Stimulated activated memory B cell treated with anti-CD40 and anti-IgM and Interleukin-4, amounts not matched to agents 10 μg/mL and 1 μg/mL and 100 μg/mL, for 72 hours (primary cell): ENCODE results near the gene KRT74.

Source experiments
- ATAC-seq: fragments of 150-1000 bp; cut with Tn5 transposase; 2 replicates; pipeline ENCODE4 v1.10.0; 2021
- H3K27ac Mint-ChIP-seq: one replicate; pipeline ENCODE4 v1.8.0; 2022; ENCODE audit warnings: mild to moderate bottlenecking, mixed read lengths
- H3K27me3 Mint-ChIP-seq: one replicate; pipeline ENCODE4 v1.8.0; 2022; ENCODE audit warnings: mixed read lengths
- H3K36me3 Mint-ChIP-seq: one replicate; pipeline ENCODE4 v1.8.0; 2022; ENCODE audit warnings: mixed read lengths
- H3K4me1 Mint-ChIP-seq: one replicate; pipeline ENCODE4 v1.8.0; 2022; ENCODE audit warnings: mixed read lengths
- H3K4me3 Mint-ChIP-seq: one replicate; pipeline ENCODE4 v1.8.0; 2022; ENCODE audit warnings: mild to moderate bottlenecking, moderate library complexity, mixed read lengths
- H3K9me3 Mint-ChIP-seq: one replicate; pipeline ENCODE4 v1.8.0; 2022; ENCODE audit warnings: mixed read lengths

Gene KRT74

DNA sequence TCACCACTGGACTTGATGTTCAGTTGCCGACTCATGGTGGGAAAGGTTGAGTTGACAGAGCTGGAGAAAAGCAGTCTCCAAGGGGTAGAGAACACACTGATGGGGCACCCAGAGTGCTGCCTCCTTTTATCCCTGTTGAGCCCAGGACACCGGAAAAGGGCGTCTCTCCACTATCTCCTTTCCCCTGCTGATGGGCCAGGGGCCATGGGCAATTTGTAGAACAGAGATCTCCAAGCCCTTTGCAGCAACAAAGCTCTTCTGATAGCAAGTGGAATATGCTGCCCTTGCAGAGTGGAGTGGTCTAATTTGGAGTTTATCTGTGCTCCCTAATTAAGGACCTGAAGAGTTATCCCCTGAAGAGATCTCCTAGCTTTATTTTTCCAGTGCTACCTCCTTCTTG lies at the start of gene KRT74:
Gene KRT74 (minus strand): TSS at position 101 of the 400 bp plus-strand sequence. CDS start 66 bp downstream, at position 35.
- Mint-ChIP-seq H3K9me3 (no peaks in the 10 kb centered on the region), H3K27me3 (peaks cover 31% of the 10 kb centered on the region), H3K27ac (no peak within 1 kb of the TSS), H3K4me3 (no peak within 1 kb of the TSS), H3K4me1 (no peaks in the 10 kb centered on the region), H3K36me3 (no peaks in the 10 kb centered on the region)
- ATAC-seq = no peak

DNA sequence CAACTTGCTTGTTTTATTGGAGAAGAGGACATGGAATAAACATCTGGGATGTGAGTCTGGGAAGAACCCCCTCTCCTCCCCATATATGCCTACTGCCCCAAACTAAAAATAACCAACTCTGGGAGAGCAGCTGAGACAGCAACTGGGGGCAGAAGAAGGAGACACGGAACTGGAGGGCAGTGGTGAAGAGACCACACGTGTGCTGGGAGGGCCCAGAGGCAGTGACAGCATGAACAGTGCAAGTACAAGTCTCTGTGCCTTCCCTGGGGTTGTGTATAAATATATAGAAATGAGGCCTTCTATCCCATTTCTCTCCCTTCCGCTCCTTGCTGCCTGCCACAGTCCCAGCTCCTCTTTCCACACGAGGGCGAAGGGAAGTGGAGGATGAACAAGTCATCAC lies 48.7 kb upstream of the KRT74 start:
- H3K27ac Mint-ChIP-seq = no peak overlapping the region
- no peaks in the 10 kb centered on the region for H3K36me3 Mint-ChIP-seq
- H3K9me3 Mint-ChIP-seq = no peaks in the 10 kb centered on the region
- H3K27me3 Mint-ChIP-seq = peaks cover 41% of the 10 kb centered on the region
- no peaks in the 10 kb centered on the region for H3K4me1 Mint-ChIP-seq
- H3K4me3 Mint-ChIP-seq = no peak overlapping the region
- no peak for ATAC-seq

DNA sequence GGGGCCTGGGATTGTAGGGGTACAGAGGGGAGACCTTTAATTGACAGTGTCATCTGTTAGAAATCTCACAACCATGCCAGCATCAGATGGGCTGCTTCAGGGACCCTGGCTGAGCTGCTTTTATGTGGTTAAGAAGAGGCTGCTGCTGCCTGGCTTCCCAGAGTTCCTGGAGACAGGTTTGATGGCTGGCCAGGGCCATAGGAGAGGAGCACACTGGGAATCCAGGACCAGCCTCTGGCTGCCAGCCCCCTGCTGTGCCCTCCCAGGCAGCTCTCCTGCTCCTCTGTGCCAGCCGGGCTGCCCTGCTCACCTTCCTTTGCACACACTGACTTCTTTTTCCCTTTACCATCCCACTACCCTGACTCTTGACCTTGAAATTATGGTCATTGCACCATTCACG lies 45.2 kb upstream of the KRT74 start:
- Mint-ChIP-seq H3K4me3 (no peak overlapping the region), H3K4me1 (no peaks in the 10 kb centered on the region), H3K27ac (no peak overlapping the region), H3K36me3 (no peaks in the 10 kb centered on the region), H3K9me3 (no peaks in the 10 kb centered on the region), H3K27me3 (peaks cover 58% of the 10 kb centered on the region)
- no peak for ATAC-seq

DNA sequence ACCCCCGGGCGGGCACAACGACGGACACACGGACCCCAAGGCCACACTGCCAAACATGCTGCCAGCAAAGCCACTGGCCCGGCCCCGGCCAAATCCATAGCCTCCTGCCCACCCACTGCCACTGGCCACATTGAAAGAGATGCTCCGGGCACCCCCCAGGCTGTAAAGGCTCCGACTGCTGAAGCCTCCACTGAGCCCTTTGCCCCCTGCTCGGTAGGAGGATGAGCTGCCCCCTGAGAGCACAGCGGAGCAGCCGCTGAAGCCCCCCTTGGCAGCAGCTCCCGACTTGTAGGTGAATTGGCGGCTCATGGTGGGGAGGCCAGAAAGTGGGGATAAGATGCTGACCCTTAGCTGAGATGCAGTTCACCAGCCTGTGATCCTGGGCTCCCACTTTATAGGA lies 44.6 kb upstream of the KRT74 start, which contains the start of gene KRT73:
Gene KRT73 (minus strand): TSS at position 344 of the 400 bp plus-strand sequence. CDS start 35 bp downstream, at position 309.
- Mint-ChIP-seq H3K4me1 (no peaks in the 10 kb centered on the region), H3K27ac (no peak within 1 kb of the TSS), H3K9me3 (no peaks in the 10 kb centered on the region), H3K36me3 (no peaks in the 10 kb centered on the region), H3K27me3 (peaks cover 58% of the 10 kb centered on the region), H3K4me3 (no peak within 1 kb of the TSS)
- ATAC-seq = no peak

DNA sequence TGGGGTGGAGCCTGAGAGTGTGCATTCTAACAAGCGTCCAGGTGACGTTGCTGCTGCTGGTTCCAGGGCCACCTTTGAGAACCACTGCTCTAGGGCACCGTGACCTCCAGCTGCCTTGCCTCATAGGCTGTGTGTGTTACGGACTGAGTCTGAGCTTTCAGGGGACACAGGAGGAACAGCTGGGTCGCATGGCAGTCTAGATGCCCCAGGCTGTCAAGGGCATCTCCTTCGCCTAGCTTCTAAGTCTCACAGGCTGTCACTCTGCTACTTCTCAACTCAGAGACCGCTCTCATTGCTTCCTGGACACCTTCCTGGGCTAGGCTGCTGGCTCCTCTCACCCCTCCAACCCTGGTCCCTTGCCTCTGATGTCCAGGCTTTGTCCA lies 43.8 kb upstream of the KRT74 start:
- Mint-ChIP-seq H3K27ac (no peak overlapping the region), H3K9me3 (no peaks in the 10 kb centered on the region)

DNA sequence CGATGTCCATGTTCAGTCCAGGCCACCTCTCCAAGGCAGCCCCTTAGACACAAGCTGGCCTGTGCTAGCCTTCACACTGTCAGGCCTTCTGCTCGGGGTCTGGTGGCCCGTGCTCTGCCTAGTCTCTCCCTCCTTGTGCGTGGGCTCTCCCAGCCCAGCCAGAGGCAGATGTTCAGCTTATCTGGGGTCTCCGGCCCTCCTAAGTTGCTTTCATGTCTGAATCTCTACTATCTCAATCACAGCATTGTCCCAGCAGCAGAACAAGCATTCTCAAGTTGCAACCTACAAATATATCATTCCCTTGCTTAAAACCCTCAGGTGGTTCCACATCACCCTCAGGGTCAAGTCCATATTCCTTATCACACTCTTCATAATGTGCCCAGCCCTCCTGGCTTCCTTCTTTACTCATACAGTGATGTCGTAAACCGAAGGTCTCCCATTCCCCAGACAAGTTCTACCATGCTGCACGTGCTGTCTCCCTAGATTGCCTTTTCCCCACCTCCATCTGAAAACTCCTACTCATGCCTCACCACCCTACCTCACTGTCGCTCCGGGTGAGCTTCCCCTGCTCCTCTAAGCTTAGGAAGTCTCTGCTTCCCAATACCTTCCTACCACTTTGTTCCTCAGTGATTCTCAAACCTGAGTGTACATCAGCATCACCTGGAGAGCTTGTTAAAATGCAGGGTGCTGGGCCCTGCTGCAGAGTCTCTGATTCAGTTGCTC lies 43.2 kb upstream of the KRT74 start:
- no peak for ATAC-seq
- Mint-ChIP-seq H3K27ac (no peak overlapping the region), H3K36me3 (no peaks in the 10 kb centered on the region), H3K4me3 (no peak overlapping the region), H3K27me3 (peaks cover 54% of the 10 kb centered on the region), H3K9me3 (no peaks in the 10 kb centered on the region), H3K4me1 (no peaks in the 10 kb centered on the region)

More for the DNA sequence above, 43.8 kb upstream of the KRT74 start:
- Mint-ChIP-seq H3K27me3 (peaks cover 50% of the 10 kb centered on the region), H3K4me1 (no peaks in the 10 kb centered on the region), H3K4me3 (no peak overlapping the region), H3K36me3 (no peaks in the 10 kb centered on the region)
- ATAC-seq = no peak

DNA sequence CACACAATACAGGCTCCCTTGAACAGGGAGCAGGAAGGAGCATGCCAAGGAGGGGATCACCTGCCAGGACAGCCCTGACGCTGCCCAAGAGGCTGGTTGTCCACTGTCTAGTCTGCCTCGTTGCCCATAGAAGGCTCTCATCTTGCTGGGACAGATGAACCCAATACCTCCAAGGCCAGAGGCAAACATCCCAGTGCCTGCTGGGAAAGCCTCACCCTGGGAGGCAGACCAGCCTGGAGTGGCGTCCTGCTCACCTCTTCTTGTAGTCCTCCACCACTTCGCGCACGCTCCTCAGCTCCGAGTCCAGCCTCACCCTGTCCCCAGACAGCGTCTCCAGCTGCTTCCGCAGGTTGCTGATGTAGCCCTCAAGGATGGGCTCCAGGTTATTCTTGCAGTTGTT lies 42.3 kb upstream of the KRT74 start:
- Mint-ChIP-seq H3K9me3 (no peaks in the 10 kb centered on the region), H3K27ac (no peak overlapping the region), H3K4me3 (no peak overlapping the region), H3K27me3 (peaks cover 54% of the 10 kb centered on the region), H3K36me3 (no peaks in the 10 kb centered on the region), H3K4me1 (no peaks in the 10 kb centered on the region)
- ATAC-seq = no peak

DNA sequence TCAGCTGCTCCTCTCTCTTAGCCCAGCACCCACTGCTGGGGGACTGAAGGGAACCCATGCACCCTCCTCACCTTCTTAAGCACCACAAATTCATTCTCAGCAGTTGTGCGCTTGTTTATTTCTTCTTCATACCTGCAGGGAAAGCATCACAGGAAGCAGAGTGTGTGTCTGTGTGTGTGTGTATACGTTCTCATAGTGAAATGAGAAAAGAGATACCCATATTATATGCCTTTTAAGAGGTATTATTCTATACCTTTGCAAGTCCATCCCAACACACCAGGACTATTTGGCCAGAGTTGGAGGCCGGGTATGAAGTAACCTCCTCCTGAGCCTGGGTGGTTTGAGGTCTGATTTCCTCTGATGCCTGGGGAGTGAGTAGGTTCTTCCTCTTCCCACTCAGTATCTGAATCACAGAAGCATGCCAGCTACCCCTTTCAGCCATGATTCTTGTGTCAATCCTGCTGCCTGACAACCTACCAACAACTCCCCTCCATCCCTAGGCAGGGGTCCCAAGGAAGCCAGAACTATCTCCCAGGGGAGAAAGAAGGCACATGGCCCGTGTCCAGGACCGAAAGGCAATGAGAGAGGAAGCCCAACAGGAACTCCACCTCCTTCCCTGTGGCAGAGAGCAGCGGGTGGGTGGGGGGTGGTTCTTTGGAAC lies 41.7 kb upstream of the KRT74 start:
- H3K27ac Mint-ChIP-seq = no peak overlapping the region

DNA sequence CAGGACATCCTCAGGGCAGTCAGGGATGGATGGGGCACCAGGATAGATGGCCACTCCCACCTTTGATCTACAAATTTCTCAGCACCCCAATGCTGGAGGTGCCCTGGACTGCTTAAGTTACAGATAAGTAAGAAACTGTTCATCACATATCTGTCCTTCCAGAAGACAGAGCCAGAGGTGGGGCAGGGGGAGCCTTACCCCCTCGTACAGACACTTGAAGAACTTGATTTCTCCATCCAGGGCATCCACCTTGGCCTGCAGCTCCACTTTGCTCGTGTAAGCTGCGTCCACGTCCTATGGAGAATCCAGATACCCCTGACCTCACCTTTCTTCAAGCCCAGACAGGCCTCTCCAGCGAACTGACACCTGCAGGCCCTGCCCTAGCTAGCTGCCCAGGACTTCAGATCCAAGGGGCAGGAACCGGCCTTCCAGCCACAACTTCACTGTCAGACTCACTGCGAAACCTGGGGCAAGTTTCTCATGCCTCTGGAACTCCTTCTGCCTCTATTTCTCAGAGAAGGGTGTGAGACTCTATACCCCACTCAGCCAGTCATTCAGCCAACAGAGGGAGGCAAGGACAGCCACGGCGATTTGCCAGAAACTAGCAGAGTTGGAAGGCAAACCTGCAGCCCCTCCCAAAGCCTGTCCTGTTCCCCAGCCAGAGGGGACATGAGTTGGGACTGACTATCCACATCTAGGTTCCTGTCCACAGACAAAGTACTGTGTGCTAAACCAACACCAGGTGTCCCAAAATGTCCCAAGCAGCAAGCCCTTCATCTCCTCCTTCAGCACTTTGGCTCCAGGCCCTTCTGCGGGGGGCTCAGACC lies 41.0 kb upstream of the KRT74 start:
- no peak for ATAC-seq
- Mint-ChIP-seq H3K4me3 (no peak overlapping the region), H3K4me1 (no peaks in the 10 kb centered on the region), H3K27me3 (peaks cover 54% of the 10 kb centered on the region), H3K36me3 (no peaks in the 10 kb centered on the region), H3K9me3 (no peaks in the 10 kb centered on the region), H3K27ac (no peak overlapping the region)

More for the DNA sequence above, 41.7 kb upstream of the KRT74 start:
- Mint-ChIP-seq H3K4me1 (no peaks in the 10 kb centered on the region), H3K9me3 (no peaks in the 10 kb centered on the region), H3K27me3 (peaks cover 54% of the 10 kb centered on the region), H3K4me3 (no peak overlapping the region), H3K36me3 (no peaks in the 10 kb centered on the region)
- no peak for ATAC-seq

DNA sequence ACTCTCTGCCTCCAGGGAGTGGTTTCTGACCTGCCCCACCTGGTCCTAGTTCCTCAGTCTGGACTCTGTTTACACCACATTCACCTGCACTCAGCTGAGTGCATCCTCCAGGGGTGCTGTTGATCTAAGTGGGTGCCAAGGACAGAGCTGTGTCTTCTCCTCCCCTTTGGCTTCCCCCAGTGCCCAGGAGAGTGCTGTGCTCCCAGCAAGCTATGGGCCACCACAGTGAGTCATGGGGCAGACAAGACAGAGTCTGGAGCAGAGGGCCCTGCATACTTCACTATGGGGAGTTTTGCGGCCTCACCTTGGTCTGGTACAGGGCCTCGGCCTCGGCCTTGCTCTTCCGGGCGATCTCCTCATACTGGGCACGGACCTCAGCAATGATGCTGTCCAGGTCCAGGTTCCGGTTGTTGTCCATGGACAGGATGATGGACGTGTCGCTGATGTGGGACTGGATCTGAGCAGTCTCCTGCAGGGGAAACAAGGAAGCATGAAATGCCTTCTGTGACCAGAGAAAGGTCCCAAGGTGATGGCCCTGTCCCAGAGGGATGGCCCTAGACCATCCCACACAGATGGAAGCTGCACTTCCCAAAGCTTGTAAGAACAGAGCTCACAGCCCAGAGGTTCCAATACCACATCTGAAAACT lies 39.9 kb upstream of the KRT74 start:
- Mint-ChIP-seq H3K9me3 (no peaks in the 10 kb centered on the region), H3K27ac (no peak overlapping the region), H3K27me3 (peaks cover 44% of the 10 kb centered on the region), H3K4me1 (no peaks in the 10 kb centered on the region), H3K36me3 (no peaks in the 10 kb centered on the region), H3K4me3 (no peak overlapping the region)
- ATAC-seq = no peak

DNA sequence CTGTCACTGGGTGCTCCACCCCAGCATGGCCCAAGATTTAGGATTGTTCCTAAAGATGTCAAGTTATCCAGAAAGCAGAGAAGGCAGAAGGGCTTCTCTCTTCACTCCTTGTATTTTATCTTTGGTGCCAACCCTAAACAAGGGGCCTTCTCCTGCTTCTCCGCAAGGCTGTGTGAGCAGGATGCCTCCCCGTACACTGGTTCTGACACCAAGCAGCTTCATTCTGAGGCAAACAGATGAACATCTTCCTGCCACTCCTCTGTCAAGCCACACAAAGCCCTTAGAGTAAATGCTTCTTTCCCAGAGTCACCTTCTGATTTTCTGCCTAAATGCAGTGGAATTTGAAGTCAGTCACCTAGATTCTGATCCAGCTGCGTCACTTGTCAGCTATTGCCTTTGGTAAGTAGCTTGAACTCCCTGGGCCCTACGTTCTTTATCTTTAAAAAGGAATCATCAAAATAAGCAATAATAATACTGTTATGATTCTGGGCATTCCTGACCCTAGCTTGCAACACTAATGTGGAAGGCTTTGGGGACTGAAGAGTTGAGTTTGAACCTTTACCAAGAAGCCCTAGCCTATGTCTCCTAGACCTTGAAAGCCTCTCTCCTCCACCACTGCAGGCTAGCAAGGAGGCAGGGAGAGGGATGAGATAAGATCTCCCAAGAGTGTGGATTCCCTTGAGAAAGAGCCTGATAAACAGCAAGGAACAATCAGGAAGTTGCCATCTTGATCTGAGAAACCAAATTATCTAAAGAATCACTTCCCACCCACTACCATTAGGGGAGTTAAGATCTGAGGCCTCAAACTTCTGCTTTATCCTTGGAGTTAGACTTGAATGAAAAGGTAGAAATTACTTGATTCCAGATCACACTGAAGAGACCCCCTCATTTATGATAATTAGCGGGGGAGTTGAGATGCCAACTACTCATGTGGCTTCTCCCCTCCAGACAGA lies 39.1 kb upstream of the KRT74 start:
- Mint-ChIP-seq H3K27ac (no peak overlapping the region), H3K4me3 (no peak overlapping the region), H3K27me3 (peaks cover 41% of the 10 kb centered on the region), H3K36me3 (no peaks in the 10 kb centered on the region), H3K9me3 (no peaks in the 10 kb centered on the region), H3K4me1 (no peaks in the 10 kb centered on the region)
- no peak for ATAC-seq

DNA sequence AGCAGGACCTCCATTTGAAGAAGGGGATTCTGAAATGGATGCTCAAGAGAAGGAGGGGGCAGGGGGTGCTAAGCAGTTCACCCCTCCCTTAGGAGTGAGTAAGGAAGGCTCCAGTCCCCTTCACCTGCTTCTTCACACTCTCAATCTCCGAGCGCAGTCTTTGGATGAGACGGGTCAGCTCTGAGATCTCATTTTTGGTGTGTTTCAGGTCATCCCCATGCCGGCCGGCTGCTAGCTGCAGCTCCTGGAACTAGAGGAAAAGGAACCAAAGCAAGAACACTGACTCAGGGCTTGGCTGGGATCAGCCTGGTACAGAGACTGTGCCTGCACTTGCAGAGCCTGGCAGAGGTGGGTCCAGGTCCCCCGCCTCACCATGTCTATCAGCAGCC lies 37.4 kb upstream of the KRT74 start:
- no peaks in the 10 kb centered on the region for H3K9me3 Mint-ChIP-seq
- no peak overlapping the region for H3K27ac Mint-ChIP-seq
- peaks cover 26% of the 10 kb centered on the region for H3K27me3 Mint-ChIP-seq
- no peaks in the 10 kb centered on the region for H3K36me3 Mint-ChIP-seq
- H3K4me1 Mint-ChIP-seq = no peaks in the 10 kb centered on the region
- no peak for ATAC-seq
- no peak overlapping the region for H3K4me3 Mint-ChIP-seq

DNA sequence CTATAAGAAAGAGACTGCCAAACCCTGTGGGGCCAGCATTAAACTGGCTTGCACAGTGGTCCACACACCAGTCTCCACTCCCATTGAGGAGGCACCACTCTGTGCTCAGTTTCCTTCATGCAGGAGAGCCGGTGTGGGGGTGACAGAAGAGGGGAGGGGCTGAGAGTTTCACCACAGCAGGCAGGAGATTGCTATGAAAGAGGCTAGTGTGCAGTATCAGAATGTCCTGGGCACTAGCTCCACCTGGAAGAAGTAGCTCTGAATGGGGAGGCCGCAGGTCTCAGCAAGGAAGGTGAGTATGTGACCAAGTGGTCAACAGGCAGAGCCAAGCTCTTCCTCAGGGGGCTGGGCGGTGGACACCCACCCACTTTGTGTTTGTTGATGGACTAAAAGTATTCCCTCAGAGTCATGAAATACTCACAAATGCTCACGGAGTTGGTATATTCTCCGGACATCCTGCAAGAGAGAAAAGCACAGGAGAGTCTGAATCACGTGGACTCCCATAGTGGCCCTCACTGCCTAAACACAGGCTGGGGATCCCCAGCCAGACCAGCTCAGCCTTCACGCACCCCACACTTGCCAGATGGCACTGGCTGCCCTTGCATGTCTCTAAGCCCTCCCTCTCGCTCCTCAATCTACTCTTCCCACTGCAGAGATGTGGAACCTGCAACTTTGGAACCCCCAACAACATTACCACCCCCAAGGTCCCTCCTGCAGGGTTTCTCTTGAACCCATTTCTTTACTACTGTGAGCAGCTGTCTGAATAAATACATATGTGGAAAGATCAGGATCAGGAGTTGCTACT lies 35.4 kb upstream of the KRT74 start:
- Mint-ChIP-seq H3K9me3 (no peaks in the 10 kb centered on the region), H3K4me1 (no peaks in the 10 kb centered on the region), H3K4me3 (no peak overlapping the region)

DNA sequence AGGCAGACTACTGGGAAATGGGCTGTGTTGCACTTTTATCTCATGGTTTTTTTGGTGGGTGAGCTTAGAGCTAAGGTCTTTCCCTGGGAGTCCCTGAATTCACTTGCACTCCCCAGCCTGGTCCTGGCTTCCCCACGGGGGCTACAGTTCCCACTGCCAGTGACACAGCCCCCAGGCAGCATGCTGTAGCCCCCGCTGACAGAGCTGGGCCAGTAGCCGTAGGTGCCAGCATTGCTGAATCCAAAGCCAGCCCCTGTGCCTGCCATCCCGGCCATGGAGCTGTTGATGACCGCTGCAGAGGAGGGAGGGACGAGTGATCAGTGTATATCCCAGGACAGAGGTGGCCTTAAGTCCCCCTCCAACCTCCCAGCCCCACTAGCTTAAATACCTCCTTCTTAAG lies 34.5 kb upstream of the KRT74 start:
- no peaks in the 10 kb centered on the region for H3K4me1 Mint-ChIP-seq
- H3K36me3 Mint-ChIP-seq = no peaks in the 10 kb centered on the region
- H3K4me3 Mint-ChIP-seq = no peak overlapping the region
- ATAC-seq = no peak
- H3K27me3 Mint-ChIP-seq = peaks cover 23% of the 10 kb centered on the region
- H3K9me3 Mint-ChIP-seq = no peaks in the 10 kb centered on the region
- H3K27ac Mint-ChIP-seq = no peak overlapping the region

More for the DNA sequence above, 35.4 kb upstream of the KRT74 start:
- ATAC-seq = no peak
- H3K36me3 Mint-ChIP-seq = no peaks in the 10 kb centered on the region
- H3K27ac Mint-ChIP-seq = no peak overlapping the region
- H3K27me3 Mint-ChIP-seq = peaks cover 23% of the 10 kb centered on the region
